ENCODE results near the gene C11orf16.
A peak's percentile ranks its signal among the peaks of the same experiment; 100 is the strongest.

Gene C11orf16

DNA sequence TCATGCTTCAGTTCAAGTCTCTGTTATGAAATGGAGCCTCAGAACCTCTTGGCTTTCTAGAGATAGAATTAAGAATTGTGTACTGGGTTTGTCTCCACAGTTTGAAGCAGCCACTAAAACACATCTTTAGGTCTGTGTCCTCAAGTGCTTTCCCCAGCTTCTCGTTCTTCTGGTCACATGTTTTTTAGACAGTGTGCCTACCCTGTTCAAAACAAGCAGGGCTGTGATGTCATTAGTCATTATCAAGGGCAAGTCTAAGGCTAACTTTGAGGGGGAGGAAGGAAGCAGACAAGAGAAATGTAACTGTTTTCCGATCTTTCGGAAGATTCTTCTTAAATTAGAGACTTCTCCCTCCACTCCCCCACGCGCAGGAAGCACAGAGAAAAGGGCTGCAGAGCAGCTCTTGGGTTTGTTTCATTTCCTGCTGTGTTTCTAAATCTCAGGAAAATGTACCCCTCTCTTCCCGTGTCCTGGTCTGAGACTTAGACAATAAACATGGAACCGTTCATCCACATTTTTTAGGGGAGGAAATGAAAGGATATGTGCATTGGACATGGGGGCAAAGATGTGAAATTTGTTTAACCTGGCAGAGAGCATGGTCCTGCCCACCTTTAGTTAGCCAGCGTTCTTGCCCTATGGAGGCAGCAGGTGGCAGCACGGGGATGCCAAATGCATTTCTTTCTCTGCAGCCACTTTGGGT lies 18.6 kb downstream of the C11orf16 start:
- peaks cover 5 to 34% (median 25%) of the 10 kb centered on the region in 4 experiments for H3K36me3 ChIP-seq (ENCODE audit: control insufficient read depth in 4 of 4, insufficient read depth in 4 of 4, low read length in 3 of 4)
- ChIA-PET CTCF (interaction anchor here (0.9 to 6.3 kb wide), 15 partner anchors 10 to 229 kb away, joined by 3 to 68 read pairs (median 7); partner anchors contain the start of gene ASCL3), POLR2A (no interaction called here)
- H3K27me3 ChIP-seq (replicated peaks in 2 of 5; ENCODE audit: control insufficient read depth in 4 of 5, insufficient read depth in 5 of 5, low read length in 4 of 5) = peaks cover 0 to 4% (median 0%) of the 10 kb centered on the region in 5 experiments
- H3K9me3 ChIP-seq (ENCODE audit: control extremely low read depth in 1 of 5, control insufficient read depth in 4 of 5, insufficient read depth in 2 of 5, low read depth in 1 of 5, low read length in 4 of 5) = no peaks in the 10 kb centered on the region
- peak overlapping the region in 1 of 2 experiments; percentile 4 for H3K27ac ChIP-seq (ENCODE audit: insufficient read depth in 1 of 2, low read depth in 1 of 2, low read length in 2 of 2, poor library complexity in 1 of 2, severe bottlenecking in 2 of 2)
- peak overlapping the region in 6 of 7 experiments; percentile 21 to 69 (median 42) for H3K4me3 ChIP-seq (ENCODE audit: control insufficient read depth in 1 of 7, extremely low read depth in 1 of 7, insufficient read depth in 4 of 7, low read depth in 2 of 7, low read length in 6 of 7)
- WGBS (ENCODE audit: insufficient coverage) = 1% methylated on average over 9 of the region's 9 CpGs
- DNase-seq = peak; percentile 54 to 72 (median 69)
- H3K4me1 ChIP-seq (ENCODE audit: control extremely low read depth in 1 of 4, control insufficient read depth in 4 of 4, insufficient read depth in 4 of 4, low read length in 3 of 4) = peaks cover 15 to 33% (median 27%) of the 10 kb centered on the region in 4 experiments

DNA sequence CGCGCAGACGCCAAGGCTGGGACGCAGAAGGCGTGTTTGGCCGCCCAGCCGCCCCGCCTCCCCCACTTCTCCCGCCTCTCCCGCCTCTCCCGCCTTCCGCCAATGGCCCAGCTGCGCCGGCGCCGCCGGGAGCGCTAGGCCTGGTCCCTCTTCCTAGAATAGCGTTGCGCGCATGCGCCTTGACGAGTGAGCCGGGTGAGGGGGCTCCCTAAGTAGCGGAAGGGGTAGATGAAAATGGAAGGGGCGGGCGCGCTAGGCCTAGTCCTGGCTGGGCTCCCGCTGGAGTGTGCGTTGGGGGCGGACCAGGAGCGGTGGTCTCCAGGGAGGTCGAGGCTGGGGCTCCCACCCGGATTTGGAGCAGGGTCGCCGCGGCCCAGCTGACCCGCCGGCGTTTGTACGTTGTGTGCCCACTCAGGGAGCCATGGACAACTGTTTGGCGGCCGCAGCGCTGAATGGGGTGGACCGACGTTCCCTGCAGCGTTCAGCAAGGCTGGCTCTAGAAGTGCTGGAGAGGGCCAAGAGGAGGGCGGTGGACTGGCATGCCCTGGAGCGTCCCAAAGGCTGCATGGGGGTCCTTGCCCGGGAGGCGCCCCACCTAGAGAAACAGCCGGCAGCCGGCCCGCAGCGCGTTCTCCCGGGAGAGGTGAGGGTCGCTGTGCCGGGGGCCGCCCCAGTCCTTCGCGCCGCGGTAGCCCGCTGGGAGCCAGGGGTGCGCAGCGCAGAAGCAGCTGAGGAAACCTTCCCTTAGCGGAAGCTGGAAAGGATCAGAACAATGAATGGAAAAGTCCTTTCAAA lies 21.5 kb downstream of the C11orf16 start, which contains the start of gene AKIP1:
AKIP1 (plus strand) TSS at position 161 of the 795 bp plus-strand sequence; CDS start at position 422, 261 bp downstream.
- ChIA-PET POLR2A (interaction anchor here (0.7 to 0.9 kb wide), 2 partner anchors 48 to 171 kb away, joined by 3 to 5 read pairs; no protein-coding TSS in a partner anchor), CTCF (interaction anchor here (0.6 to 6.3 kb wide), 10 partner anchors 10 to 1059 kb away, joined by 3 to 68 read pairs (median 4); no protein-coding TSS in a partner anchor)
- H3K4me3 ChIP-seq (ENCODE audit: control insufficient read depth in 1 of 7, extremely low read depth in 1 of 7, insufficient read depth in 4 of 7, low read depth in 2 of 7, low read length in 6 of 7) = peak within 1 kb of the TSS; percentile 83 to 96 (median 93)

DNA sequence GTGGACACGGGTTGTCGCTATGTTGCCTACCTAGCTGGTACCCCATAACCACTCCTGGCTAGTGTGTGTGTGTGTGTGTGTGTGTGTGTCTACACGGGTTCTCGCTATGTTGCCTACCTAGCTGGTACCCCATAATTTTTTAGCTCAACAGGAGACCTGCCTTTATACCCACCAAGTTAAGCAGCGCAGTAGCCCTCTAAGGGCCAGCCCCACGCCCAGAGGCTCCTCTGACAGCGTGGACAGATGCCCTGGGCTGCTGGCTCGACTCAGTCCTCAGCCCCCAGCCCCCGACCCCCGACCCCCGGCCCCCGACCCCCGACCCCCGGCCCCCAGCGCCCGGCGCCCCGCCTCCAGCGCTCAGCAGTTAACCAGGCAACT lies 22.1 kb downstream of the C11orf16 start:
- no peaks in the 10 kb centered on the region for H3K9me3 ChIP-seq (ENCODE audit: control extremely low read depth in 1 of 5, control insufficient read depth in 4 of 5, insufficient read depth in 2 of 5, low read depth in 1 of 5, low read length in 4 of 5)
- H3K4me1 ChIP-seq (ENCODE audit: control extremely low read depth in 1 of 4, control insufficient read depth in 4 of 4, insufficient read depth in 4 of 4, low read length in 3 of 4) = peaks cover 15 to 33% (median 27%) of the 10 kb centered on the region in 4 experiments
- H3K27me3 ChIP-seq (replicated peaks in 2 of 5; ENCODE audit: control insufficient read depth in 4 of 5, insufficient read depth in 5 of 5, low read length in 4 of 5) = peaks cover 0 to 4% (median 0%) of the 10 kb centered on the region in 5 experiments
- 0% methylated on average over 3 of the region's 19 CpGs for WGBS (ENCODE audit: insufficient coverage)
- ChIA-PET CTCF (interaction anchor here (0.6 to 6.3 kb wide), 6 partner anchors 11 to 1060 kb away, joined by 3 to 68 read pairs (median 5); no protein-coding TSS in a partner anchor), POLR2A (interaction anchor here (0.7 to 0.9 kb wide), 2 partner anchors 49 to 171 kb away, joined by 3 to 5 read pairs; no protein-coding TSS in a partner anchor)
- DNase-seq = peak; percentile 11 to 64 (median 50)
- H3K36me3 ChIP-seq (ENCODE audit: control insufficient read depth in 4 of 4, insufficient read depth in 4 of 4, low read length in 3 of 4) = peaks cover 0 to 5% (median 2%) of the 10 kb centered on the region in 4 experiments
- peak overlapping the region; percentile 29 to 96 (median 86) for H3K4me3 ChIP-seq (ENCODE audit: control insufficient read depth in 1 of 7, extremely low read depth in 1 of 7, insufficient read depth in 4 of 7, low read depth in 2 of 7, low read length in 6 of 7)
- H3K27ac ChIP-seq (ENCODE audit: insufficient read depth in 1 of 2, low read depth in 1 of 2, low read length in 2 of 2, poor library complexity in 1 of 2, severe bottlenecking in 2 of 2) = no peak overlapping the region

More for the DNA sequence above, 21.5 kb downstream of the C11orf16 start, which contains the start of gene AKIP1:
- Histone ChIP-seq H3K36me3 (ENCODE audit: control insufficient read depth in 4 of 4, insufficient read depth in 4 of 4, low read length in 3 of 4) (peaks cover 0 to 5% (median 2%) of the 10 kb centered on the region in 4 experiments), H3K9me3 (ENCODE audit: control extremely low read depth in 1 of 5, control insufficient read depth in 4 of 5, insufficient read depth in 2 of 5, low read depth in 1 of 5, low read length in 4 of 5) (no peaks in the 10 kb centered on the region), H3K27ac (ENCODE audit: insufficient read depth in 1 of 2, low read depth in 1 of 2, low read length in 2 of 2, poor library complexity in 1 of 2, severe bottlenecking in 2 of 2) (peak within 1 kb of the TSS; percentile 33 to 85), H3K4me1 (ENCODE audit: control extremely low read depth in 1 of 4, control insufficient read depth in 4 of 4, insufficient read depth in 4 of 4, low read length in 3 of 4) (peaks cover 15 to 33% (median 27%) of the 10 kb centered on the region in 4 experiments), H3K27me3 (replicated peaks in 2 of 5; ENCODE audit: control insufficient read depth in 4 of 5, insufficient read depth in 5 of 5, low read length in 4 of 5) (peaks cover 0 to 4% (median 0%) of the 10 kb centered on the region in 5 experiments)
- DNase-seq = peak; percentile 95 to 98 (median 96)
- 0% methylated on average over 60 of the region's 68 CpGs for WGBS (ENCODE audit: insufficient coverage)

DNA sequence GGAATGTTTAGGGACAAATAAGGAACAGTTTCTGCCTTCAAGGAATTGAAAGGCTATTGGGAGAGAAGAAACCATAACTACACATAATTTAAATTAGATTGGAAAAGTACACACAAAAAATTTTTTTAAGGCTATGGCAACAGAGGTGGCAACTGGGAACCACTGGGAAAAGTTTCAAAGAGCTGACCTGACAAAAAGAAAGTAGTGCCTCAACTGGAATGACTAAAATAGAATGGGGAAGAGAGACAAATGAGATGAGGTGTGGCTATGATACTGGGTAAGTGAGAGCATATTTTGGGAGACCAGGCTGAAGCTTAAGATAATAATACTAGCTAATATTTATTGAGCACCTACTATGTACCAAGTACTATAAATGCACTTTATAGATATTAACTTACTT lies 24.6 kb downstream of the C11orf16 start:
- H3K27ac ChIP-seq (ENCODE audit: insufficient read depth in 1 of 2, low read depth in 1 of 2, low read length in 2 of 2, poor library complexity in 1 of 2, severe bottlenecking in 2 of 2) = no peak overlapping the region
- H3K27me3 ChIP-seq (replicated peaks in 2 of 5; ENCODE audit: control insufficient read depth in 4 of 5, insufficient read depth in 5 of 5, low read length in 4 of 5) = peaks cover 0 to 4% (median 0%) of the 10 kb centered on the region in 5 experiments
- CTCF ChIA-PET = no interaction called here

DNA sequence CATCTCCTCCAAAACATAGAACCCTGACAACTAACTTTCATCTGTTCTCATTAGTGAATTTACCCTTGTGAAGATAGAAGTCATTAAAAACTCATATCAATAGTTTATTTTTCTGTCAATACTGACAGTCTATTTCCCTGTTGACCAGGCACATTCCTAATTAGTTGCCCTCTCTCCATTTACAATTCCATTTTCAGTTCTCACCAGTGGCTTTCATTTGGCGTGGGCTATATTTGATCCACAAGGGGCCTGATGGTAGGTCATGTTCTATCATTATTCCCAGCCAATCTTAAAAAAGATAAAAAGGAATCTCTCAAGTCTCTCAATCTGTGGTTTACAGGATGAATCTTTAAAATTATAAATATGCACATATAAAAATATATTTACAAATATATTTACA lies 25.6 kb downstream of the C11orf16 start:
- H3K27ac ChIP-seq (ENCODE audit: insufficient read depth in 1 of 2, low read depth in 1 of 2, low read length in 2 of 2, poor library complexity in 1 of 2, severe bottlenecking in 2 of 2) = no peak overlapping the region
- DNase-seq = no peak
- ChIA-PET POLR2A (interaction anchor here (1.2 kb wide), 1 partner anchor 52 kb away, joined by 3 read pairs; no protein-coding TSS in a partner anchor), CTCF (no interaction called here)
- peaks cover 0 to 4% (median 0%) of the 10 kb centered on the region in 5 experiments for H3K27me3 ChIP-seq (replicated peaks in 2 of 5; ENCODE audit: control insufficient read depth in 4 of 5, insufficient read depth in 5 of 5, low read length in 4 of 5)
- peaks cover under 1 to 13% (median 11%) of the 10 kb centered on the region in 4 experiments for H3K4me1 ChIP-seq (ENCODE audit: control extremely low read depth in 1 of 4, control insufficient read depth in 4 of 4, insufficient read depth in 4 of 4, low read length in 3 of 4)
- WGBS (ENCODE audit: insufficient coverage) = 100% methylated on average over 1 of the region's 1 CpG
- no peaks in the 10 kb centered on the region for H3K36me3 ChIP-seq (ENCODE audit: control insufficient read depth in 4 of 4, insufficient read depth in 4 of 4, low read length in 3 of 4)
- peaks cover 0 to 3% (median 0%) of the 10 kb centered on the region in 5 experiments for H3K9me3 ChIP-seq (ENCODE audit: control extremely low read depth in 1 of 5, control insufficient read depth in 4 of 5, insufficient read depth in 2 of 5, low read depth in 1 of 5, low read length in 4 of 5)
- no peak overlapping the region for H3K4me3 ChIP-seq (ENCODE audit: control insufficient read depth in 1 of 7, extremely low read depth in 1 of 7, insufficient read depth in 4 of 7, low read depth in 2 of 7, low read length in 6 of 7)

More for the DNA sequence above, 24.6 kb downstream of the C11orf16 start:
- DNase-seq = no peak
- POLR2A ChIA-PET = no interaction called here
- Histone ChIP-seq H3K4me3 (ENCODE audit: control insufficient read depth in 1 of 7, extremely low read depth in 1 of 7, insufficient read depth in 4 of 7, low read depth in 2 of 7, low read length in 6 of 7) (no peak overlapping the region), H3K9me3 (ENCODE audit: control extremely low read depth in 1 of 5, control insufficient read depth in 4 of 5, insufficient read depth in 2 of 5, low read depth in 1 of 5, low read length in 4 of 5) (no peaks in the 10 kb centered on the region), H3K36me3 (ENCODE audit: control insufficient read depth in 4 of 4, insufficient read depth in 4 of 4, low read length in 3 of 4) (no peaks in the 10 kb centered on the region), H3K4me1 (ENCODE audit: control extremely low read depth in 1 of 4, control insufficient read depth in 4 of 4, insufficient read depth in 4 of 4, low read length in 3 of 4) (peaks cover 5 to 18% (median 17%) of the 10 kb centered on the region in 4 experiments)

DNA sequence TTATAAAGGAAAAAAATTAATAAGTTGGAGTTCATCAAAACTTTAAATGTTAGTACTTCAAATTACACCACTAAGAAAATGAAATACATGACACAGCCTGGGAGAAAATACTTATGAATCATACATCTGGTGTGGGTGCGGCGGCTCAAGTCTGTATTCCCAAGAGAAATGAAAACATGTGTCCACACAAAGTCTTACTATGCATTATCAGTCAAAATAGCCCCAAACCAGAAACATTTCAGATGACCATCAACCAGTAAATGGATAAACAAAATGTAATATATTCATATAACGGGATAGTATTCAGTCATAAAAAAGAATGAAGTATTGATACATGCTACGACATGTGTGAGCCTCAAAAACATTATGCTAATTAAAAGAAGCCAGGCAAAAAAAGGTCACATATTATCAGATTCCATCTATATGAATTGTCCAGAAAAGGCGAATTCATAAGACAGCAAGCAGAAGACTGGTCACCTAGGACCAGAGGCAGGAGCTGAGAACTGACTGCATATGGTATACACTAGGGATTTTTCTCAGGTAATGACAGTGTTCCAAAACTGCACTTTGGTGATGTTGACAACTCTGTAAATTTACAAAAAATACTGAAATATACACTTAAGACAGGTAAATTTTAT lies 27.1 kb downstream of the C11orf16 start:
- DNase-seq = no peak
- ChIA-PET CTCF (no interaction called here), POLR2A (no interaction called here)
- 67% methylated on average over 1 of the region's 5 CpGs for WGBS (ENCODE audit: insufficient coverage)
- Histone ChIP-seq H3K27me3 (replicated peaks in 2 of 5; ENCODE audit: control insufficient read depth in 4 of 5, insufficient read depth in 5 of 5, low read length in 4 of 5) (peaks cover 0 to 4% (median 0%) of the 10 kb centered on the region in 5 experiments), H3K27ac (ENCODE audit: insufficient read depth in 1 of 2, low read depth in 1 of 2, low read length in 2 of 2, poor library complexity in 1 of 2, severe bottlenecking in 2 of 2) (no peak overlapping the region), H3K36me3 (ENCODE audit: control insufficient read depth in 4 of 4, insufficient read depth in 4 of 4, low read length in 3 of 4) (no peaks in the 10 kb centered on the region), H3K4me3 (ENCODE audit: control insufficient read depth in 1 of 7, extremely low read depth in 1 of 7, insufficient read depth in 4 of 7, low read depth in 2 of 7, low read length in 6 of 7) (no peak overlapping the region), H3K9me3 (ENCODE audit: control extremely low read depth in 1 of 5, control insufficient read depth in 4 of 5, insufficient read depth in 2 of 5, low read depth in 1 of 5, low read length in 4 of 5) (peaks cover 0 to 7% (median 0%) of the 10 kb centered on the region in 5 experiments), H3K4me1 (ENCODE audit: control extremely low read depth in 1 of 4, control insufficient read depth in 4 of 4, insufficient read depth in 4 of 4, low read length in 3 of 4) (peaks cover 0 to 11% (median 10%) of the 10 kb centered on the region in 4 experiments)

All from common myeloid progenitor, CD34-positive (primary cell).